Kidney epithelial cell (primary cell): ENCODE measurements around the gene PEX6. TPM values are rescaled to one million over a fixed set of nuclear protein-coding genes. Genes with fewer than 3 reads are reported as not detected.

Source experiments
- DNase-seq: peaks from one replicate; pipeline ENCODE4 v3.0.0-alpha.2; 2010; ENCODE audit warnings: low read depth
- H3K27me3 ChIP-seq: 2 replicates; pipeline ENCODE4 v1.6.0; 2011; ENCODE audit warnings: low read length; ENCODE audit not compliant: control insufficient read depth, insufficient read depth
- H3K36me3 ChIP-seq: 2 replicates; pipeline ENCODE4 v1.5.1; 2011; ENCODE audit warnings: low read length; ENCODE audit not compliant: control insufficient read depth, insufficient read depth
- H3K4me3 ChIP-seq: 2 replicates; pipeline ENCODE4 v1.5.1; 2011; ENCODE audit warnings: low read depth, mild to moderate bottlenecking, control low read depth, low read length
- total RNA-seq: library from RNA; depleted of rRNA; stranded (reverse); fragments of >200 nt; gene quantifications from 2 replicates; pipeline ENCODE4 v1.2.3, GENCODE V29; 2015
- TF ChIP-seq, protein P1 (sequence below): IDR thresholded peaks from 2 replicates; pipeline ENCODE4 v1.5.1; 2011; ENCODE audit warnings: mild to moderate bottlenecking, moderate library complexity, low read length, control low read depth, inconsistent platforms; ENCODE audit not compliant: insufficient read depth, poor library complexity, severe bottlenecking

Gene PEX6
- total RNA-seq, 1 donor from 2014 or later: 40.7 TPM

DNA sequence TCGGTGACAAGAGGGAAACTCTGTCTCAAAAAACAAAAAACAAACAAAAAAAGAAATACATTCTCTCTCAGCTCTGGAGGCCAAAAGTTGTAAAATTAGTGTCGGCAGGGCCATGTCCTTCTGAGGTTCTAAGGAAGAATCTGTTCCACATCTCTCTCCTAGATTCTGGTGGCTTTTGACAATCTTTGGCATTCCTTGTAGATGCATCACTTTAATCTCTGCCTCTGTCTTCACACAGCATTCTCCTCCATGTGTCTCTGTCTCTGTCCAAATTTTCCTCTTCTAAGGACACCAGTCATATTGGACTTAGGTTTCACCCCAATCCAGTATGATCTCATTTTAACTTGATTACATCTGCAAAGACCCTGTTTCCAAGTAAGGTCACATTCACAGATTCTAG, 14.5 kb upstream of the PEX6 start:
- Histone ChIP-seq H3K36me3 (no peaks in the 10 kb centered on the region), H3K4me3 (no peak overlapping the region), H3K27me3 (no peaks in the 10 kb centered on the region)
- DNase-seq: no peak
- TF ChIP-seq, protein P1, sequence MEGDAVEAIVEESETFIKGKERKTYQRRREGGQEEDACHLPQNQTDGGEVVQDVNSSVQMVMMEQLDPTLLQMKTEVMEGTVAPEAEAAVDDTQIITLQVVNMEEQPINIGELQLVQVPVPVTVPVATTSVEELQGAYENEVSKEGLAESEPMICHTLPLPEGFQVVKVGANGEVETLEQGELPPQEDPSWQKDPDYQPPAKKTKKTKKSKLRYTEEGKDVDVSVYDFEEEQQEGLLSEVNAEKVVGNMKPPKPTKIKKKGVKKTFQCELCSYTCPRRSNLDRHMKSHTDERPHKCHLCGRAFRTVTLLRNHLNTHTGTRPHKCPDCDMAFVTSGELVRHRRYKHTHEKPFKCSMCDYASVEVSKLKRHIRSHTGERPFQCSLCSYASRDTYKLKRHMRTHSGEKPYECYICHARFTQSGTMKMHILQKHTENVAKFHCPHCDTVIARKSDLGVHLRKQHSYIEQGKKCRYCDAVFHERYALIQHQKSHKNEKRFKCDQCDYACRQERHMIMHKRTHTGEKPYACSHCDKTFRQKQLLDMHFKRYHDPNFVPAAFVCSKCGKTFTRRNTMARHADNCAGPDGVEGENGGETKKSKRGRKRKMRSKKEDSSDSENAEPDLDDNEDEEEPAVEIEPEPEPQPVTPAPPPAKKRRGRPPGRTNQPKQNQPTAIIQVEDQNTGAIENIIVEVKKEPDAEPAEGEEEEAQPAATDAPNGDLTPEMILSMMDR: no peak

DNA sequence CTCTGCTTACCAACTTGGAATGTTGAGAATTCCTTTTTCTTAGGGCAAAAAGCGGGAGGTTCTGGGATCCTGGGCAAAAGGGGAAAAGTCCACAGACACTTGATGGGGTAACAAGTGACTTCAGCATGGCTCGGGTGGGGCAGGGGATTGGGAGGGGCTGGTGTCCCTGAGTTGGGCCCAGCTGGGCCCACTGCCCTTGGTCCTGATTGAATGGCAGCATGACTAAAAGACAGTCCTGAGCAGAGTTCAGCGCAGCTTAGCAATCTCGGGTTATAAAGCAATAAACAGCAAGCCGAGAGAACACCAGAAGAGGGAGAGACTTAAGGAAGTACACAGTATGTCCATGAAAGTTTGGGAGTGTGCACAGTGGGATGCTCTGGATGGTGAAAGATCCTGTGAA, 10.9 kb upstream of the PEX6 start:
- TF ChIP-seq, protein P1: no peak
- no peaks in the 10 kb centered on the region for H3K27me3 ChIP-seq
- no peaks in the 10 kb centered on the region for H3K36me3 ChIP-seq
- H3K4me3 ChIP-seq: no peak overlapping the region
- DNase-seq: no peak

DNA sequence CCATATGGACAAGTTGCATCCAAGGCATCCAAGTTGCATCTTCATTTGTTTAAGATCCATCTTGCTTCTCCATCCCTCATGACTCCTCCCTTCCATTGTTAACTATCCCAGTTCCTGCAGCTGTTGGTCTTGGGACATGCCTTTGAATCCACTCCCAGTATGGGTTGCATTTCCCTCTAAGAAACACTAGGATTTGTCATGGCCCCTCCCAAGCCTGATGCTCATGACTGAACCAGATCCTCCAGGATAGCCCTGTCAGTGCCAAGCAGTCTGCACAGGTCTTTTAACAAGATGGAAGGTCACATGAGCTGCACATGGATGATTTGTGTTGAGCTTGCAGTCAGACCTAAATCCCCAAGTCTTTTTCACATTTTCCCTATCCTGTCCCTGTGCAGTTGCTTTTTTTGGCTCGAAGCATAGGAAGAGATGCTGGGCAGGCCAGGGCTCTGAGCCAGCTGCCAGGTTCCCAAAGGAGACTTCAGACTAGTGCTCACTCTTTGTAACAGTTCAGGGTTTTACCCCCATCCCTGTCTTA, 9.6 kb upstream of the PEX6 start:
- Histone ChIP-seq H3K4me3 (no peak overlapping the region), H3K27me3 (no peaks in the 10 kb centered on the region), H3K36me3 (no peaks in the 10 kb centered on the region)
- TF ChIP-seq, protein P1: no peak
- DNase-seq: no peak

- Histone ChIP-seq H3K4me3 (no peak overlapping the region), H3K27me3 (no peaks in the 10 kb centered on the region), H3K36me3 (no peaks in the 10 kb centered on the region)
- TF ChIP-seq, protein P1: no peak
- DNase-seq: no peak
Measured at GRCh38 chr6:42987533-42988451, 8.8 kb upstream of the PEX6 start.

DNA sequence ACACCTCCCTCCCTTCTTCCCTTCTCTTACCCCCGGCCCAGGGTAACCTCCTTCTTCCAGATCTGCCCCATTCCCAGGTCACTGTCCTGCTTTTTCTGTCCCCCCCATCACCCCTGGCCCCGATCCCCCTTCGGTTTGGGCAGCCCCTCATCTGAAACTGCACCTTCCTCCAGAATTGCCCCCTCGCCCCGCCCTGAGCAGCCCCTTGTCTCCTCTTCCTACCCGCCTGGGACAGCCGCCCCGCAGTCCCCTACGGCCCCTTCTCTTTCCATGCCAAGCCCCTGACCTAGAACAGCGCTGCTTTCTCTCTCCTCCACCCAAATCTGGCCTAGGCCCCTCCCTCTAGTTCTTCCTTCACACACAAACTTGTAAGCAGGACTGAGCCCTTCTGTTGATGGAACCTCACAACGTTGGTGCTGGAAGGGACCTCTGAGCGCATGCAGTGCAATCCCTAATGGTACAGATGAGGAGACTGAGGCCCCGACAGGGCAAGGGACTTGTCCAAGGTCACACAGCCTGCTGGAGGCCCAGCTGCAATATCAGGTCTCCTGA, 6.0 kb upstream of the PEX6 start:
- H3K27me3 ChIP-seq: no peaks in the 10 kb centered on the region
- peak overlapping the region; percentile 62 for H3K4me3 ChIP-seq
- DNase-seq: no peak
- H3K36me3 ChIP-seq: no peaks in the 10 kb centered on the region
- TF ChIP-seq, protein P1: no peak
